HFFc6 (cell line): ENCODE data around the gene NLGN1. TPM values are rescaled to one million over a fixed set of nuclear protein-coding genes. Genes with fewer than 3 reads are reported as not detected.

ENCODE experiments used
- DNase-seq: peaks from one replicate; pipeline ENCODE4 v3.0.0-alpha.2; 2018
- H3K27ac Mint-ChIP-seq: 2 replicates; pipeline ENCODE4 v1.8.0; 2020; ENCODE audit warnings: mild to moderate bottlenecking, mixed read lengths
- H3K27me3 Mint-ChIP-seq: 2 replicates; pipeline ENCODE4 v1.8.0; 2021; ENCODE audit warnings: mild to moderate bottlenecking, moderate library complexity, mixed read lengths; ENCODE audit not compliant: insufficient read depth
- H3K36me3 Mint-ChIP-seq: 2 replicates; pipeline ENCODE4 v1.8.0; 2021; ENCODE audit warnings: low read depth, mixed read lengths
- H3K4me1 Mint-ChIP-seq: 2 replicates; pipeline ENCODE4 v1.8.0; 2020; ENCODE audit warnings: low read depth, mixed read lengths
- H3K4me3 Mint-ChIP-seq: 2 replicates; pipeline ENCODE4 v1.8.0; 2020; ENCODE audit warnings: mild to moderate bottlenecking, moderate library complexity, mixed read lengths
- H3K9me3 Mint-ChIP-seq: 2 replicates; pipeline ENCODE4 v1.8.0; 2020; ENCODE audit warnings: mild to moderate bottlenecking, mixed read lengths
- CTCF ChIP-seq: fragments of 200-600 bp; sonication (generic); IDR thresholded peaks from 2 replicates; pipeline ENCODE4 v1.5.0; 2021; ENCODE audit warnings: antibody characterized with exemption, mild to moderate bottlenecking
- total RNA-seq, 6 experiments: library from RNA; stranded (reverse); fragmentation: NEBNext Ultra II Directional; extraction: Animal tissue kit (Norgen Biotek cat#: 25700); gene quantifications; 2 replicates in 1 of 6; 3 replicates in 5 of 6; pipeline ENCODE4 v1.2.3, GENCODE V29; 2021

NLGN1 gene
- total RNA-seq, 6 experiments from 2014 or later: 10.0 to 17.2 (median 15.7) TPM

DNA sequence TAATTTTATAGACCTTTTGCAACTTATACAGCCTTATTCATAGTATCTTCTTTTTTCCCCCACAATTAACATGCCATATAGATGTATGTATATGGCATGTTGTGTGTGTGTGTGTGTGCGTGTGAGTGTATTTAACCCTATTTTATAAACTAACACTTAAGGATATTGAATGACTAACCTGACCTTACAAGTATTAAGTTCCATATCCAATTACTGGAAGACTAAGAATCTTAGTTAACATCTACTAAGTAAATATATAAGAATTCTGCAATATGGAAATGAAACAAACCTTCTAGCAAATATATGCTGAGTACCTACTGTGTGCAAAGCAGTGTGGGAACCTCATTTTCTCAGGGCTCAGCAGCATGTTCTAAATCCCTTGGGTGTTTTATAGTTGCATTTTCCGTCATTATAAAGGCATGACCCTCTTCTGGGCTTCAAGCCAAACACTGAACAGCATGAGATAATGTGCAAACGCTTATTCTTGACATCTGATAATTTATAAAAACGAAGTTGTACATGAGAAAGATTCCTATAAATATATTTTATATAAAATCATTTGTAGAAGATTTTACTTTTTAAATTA lies 105.5 kb downstream of the NLGN1 start:
- TF ChIP-seq CTCF: no peak
- Mint-ChIP-seq H3K4me1 (peaks cover 17% of the 10 kb centered on the region), H3K4me3 (no peak overlapping the region), H3K27ac (no peak overlapping the region), H3K27me3 (no peaks in the 10 kb centered on the region), H3K36me3 (no peaks in the 10 kb centered on the region), H3K9me3 (no peaks in the 10 kb centered on the region)
- peak; percentile 3 for DNase-seq

DNA sequence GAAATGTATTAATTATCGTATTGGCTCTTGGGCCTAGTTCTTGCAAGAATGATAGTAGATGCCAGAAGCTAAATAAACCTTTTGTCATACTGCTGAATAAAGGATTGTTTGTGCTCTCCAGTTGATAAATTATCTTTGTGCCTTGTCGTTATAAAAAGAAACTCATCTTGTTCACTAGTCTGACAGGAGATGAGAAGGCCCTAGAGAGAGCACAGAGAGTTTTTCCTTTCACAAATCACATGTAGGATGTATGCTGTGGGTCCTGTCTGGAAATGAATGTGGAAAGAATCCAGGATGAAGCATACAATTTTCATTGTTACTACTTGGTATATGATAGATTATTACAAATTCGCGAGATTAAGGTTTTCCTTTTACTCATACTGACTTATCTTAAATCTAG lies 113.0 kb downstream of the NLGN1 start:
- TF ChIP-seq CTCF: no peak
- no peak for DNase-seq
- Mint-ChIP-seq H3K27me3 (peaks cover 5% of the 10 kb centered on the region; the same call in 1 of the 2 replicates), H3K27ac (no peak overlapping the region), H3K4me3 (no peak overlapping the region), H3K4me1 (no peaks in the 10 kb centered on the region), H3K36me3 (no peaks in the 10 kb centered on the region), H3K9me3 (no peaks in the 10 kb centered on the region)

- no peaks in the 10 kb centered on the region for H3K9me3 Mint-ChIP-seq
- no peak overlapping the region for H3K4me3 Mint-ChIP-seq
- no peaks in the 10 kb centered on the region for H3K36me3 Mint-ChIP-seq
- H3K27ac Mint-ChIP-seq: no peak overlapping the region
- peaks cover 5% of the 10 kb centered on the region; the same call in 1 of the 2 replicates for H3K27me3 Mint-ChIP-seq
- H3K4me1 Mint-ChIP-seq: no peaks in the 10 kb centered on the region
- no peak for TF ChIP-seq CTCF
- no peak for DNase-seq
Measured at GRCh38 chr3:173513123-173513522, 115.6 kb downstream of the NLGN1 start.

- peaks cover 28% of the 10 kb centered on the region for H3K36me3 Mint-ChIP-seq
- TF ChIP-seq CTCF: peak; percentile 73
- 0 out of 2 replicates have a peak, but pooled peaks cover 4% of the 10 kb centered on the region for H3K4me1 Mint-ChIP-seq
- H3K4me3 Mint-ChIP-seq: no peak overlapping the region
- peaks cover 24% of the 10 kb centered on the region for H3K9me3 Mint-ChIP-seq
- DNase-seq: no peak
- H3K27me3 Mint-ChIP-seq: no peaks in the 10 kb centered on the region
- no peak overlapping the region for H3K27ac Mint-ChIP-seq
Measured at GRCh38 chr3:173529062-173529711, 131.6 kb downstream of the NLGN1 start.

GRCh38 chr3:173531602-173532001 lies 134.1 kb downstream of the NLGN1 start:
- Mint-ChIP-seq H3K27me3 (no peaks in the 10 kb centered on the region), H3K4me3 (no peak overlapping the region), H3K9me3 (peaks cover 9% of the 10 kb centered on the region), H3K27ac (no peak overlapping the region), H3K4me1 (peaks cover 11% of the 10 kb centered on the region; the same call in 1 of the 2 replicates), H3K36me3 (peaks cover 12% of the 10 kb centered on the region)
- TF ChIP-seq CTCF: no peak
- no peak for DNase-seq
